AG08395 (cell line): Measurements from ENCODE around the gene WNT16.
A peak's percentile ranks its signal among the peaks of the same experiment; 100 is the strongest.
"Not testable (repeated sequence)": the region's sequence is repeated elsewhere in the genome, so short reads cannot be mapped to it uniquely, and the experiment has no call there.

Source experiments
- DNase-seq: peaks from one replicate; pipeline ENCODE4 v3.0.0; 2012; ENCODE audit warnings: mixed read lengths, low spot score

The WNT16 gene, protein sequence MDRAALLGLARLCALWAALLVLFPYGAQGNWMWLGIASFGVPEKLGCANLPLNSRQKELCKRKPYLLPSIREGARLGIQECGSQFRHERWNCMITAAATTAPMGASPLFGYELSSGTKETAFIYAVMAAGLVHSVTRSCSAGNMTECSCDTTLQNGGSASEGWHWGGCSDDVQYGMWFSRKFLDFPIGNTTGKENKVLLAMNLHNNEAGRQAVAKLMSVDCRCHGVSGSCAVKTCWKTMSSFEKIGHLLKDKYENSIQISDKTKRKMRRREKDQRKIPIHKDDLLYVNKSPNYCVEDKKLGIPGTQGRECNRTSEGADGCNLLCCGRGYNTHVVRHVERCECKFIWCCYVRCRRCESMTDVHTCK

GRCh38 chr7:121328508-121329190 is at the start of gene WNT16:
Gene WNT16 (plus strand): TSS chr7:121329000. CDS start chr7:121329293, 293 bp downstream.
- peak; percentile 61 for DNase-seq

GRCh38 chr7:121279060-121279620 is 49.7 kb upstream of the WNT16 start:
- DNase-seq, result no peak

- DNase-seq, result no peak
Observed at GRCh38 chr7:121279822-121280221, 49.0 kb upstream of the WNT16 start.

DNA sequence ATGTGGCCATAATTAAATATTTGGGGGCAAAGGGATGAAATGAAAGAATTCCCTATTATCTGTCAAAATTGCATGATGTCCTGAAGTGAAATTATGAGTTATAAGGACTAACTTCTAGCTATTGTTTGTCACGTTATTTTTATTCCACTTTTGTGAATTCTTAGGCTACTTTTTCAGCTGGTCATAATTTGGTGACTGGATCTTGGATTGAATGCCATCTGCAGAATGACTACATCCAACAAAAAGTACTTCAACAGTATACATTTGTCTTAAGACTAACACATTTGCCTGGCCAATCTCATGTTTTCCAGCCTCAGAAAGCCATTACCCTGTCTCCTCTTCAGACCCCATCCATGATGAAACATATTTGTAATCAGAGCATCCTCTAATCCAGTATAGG is 48.1 kb upstream of the WNT16 start:
- no peak for DNase-seq

GRCh38 chr7:121282129-121282528 is 46.7 kb upstream of the WNT16 start:
- DNase-seq, result no peak

DNA sequence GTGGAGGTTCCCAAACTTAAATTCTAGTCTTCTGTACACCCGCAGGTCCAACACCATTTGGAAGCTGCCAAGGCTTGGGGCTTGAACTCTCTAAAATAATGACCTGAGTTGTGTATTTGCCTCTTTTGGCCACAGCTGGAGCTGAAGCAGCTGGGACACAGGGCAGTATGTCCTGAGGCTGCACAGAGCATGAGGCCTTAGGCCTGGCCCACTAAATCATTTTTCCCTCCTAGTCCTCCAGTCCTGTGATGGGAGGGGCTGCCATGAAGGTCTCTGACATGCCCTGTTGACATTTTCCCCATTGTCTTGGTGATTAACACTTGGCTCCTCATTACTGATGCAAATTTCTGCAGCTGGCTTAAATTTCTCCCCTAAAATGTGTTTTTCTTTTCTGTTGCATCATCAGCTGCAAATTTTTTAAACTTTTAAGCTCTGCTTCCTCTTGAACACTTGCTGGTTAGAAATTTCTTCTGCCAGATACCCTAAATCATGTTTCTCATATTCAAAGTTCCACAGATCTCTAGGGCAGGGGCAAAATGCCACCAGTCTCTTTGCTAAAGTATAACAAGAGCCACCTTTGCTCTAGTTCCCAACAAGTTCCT is 43.6 kb upstream of the WNT16 start:
- DNase-seq, result no peak

DNA sequence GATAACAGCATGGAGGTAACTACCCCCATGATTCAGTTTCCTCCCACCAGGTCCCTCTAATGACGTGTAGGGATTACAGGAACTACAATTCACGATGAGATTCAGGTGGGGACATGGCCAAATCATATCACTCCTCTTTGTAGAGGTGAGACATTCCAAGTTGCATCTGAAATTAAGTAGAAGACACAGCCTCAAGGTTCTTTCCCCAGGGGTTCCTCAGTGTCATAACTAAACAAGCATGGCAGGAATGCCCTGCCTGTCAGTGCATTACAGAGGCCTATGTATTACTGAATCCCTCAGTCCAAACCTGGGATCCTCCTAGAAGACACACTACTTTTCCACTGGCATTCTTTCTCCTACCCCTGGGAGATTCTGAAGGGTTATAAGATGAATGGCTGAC is 42.6 kb upstream of the WNT16 start:
- no peak for DNase-seq

DNA sequence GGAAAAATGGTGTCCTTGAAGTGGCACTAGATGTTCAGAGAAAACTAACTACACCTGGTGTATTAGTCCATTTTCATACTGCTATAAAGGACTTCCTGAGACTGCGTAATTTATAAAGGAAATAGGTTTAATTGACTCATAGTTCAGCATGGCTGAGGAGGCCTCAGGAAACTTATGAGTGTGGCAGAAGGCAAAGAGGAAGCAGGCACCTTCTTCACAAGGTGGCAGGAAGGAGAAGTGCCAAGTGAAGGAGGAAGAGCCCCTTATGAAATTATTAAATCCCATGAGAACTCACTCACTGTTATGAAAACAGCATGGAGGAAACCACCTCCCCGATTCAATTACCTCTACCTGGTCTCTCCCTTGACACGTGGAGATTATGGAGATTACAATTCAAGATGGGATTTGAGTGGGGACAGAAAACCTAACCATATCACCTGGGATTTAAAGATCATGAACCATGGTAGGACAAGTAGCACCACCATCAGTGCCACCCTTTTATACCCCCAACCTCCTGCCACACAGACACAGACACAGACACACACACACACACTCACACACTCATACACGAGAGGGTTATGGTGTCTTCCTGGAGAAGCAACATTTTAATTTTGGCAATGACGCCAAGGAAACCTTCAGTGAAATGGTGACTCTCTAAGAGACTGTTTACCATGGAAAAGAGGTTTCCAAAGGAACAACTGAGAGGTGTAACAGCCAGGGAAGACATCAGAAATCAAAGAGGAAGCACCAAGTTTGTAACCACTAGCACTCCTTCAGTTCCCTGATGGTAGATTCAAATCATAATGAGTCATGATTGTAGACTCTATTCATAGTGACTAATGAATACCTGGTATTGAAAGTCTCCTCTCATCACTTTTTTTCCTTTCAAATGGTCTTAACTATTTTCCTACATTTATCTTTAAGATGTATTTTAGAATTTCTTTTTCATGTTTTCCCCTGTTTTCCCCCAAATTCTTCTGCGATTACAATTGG is 41.8 kb upstream of the WNT16 start:
- peak; percentile 44 for DNase-seq

DNA sequence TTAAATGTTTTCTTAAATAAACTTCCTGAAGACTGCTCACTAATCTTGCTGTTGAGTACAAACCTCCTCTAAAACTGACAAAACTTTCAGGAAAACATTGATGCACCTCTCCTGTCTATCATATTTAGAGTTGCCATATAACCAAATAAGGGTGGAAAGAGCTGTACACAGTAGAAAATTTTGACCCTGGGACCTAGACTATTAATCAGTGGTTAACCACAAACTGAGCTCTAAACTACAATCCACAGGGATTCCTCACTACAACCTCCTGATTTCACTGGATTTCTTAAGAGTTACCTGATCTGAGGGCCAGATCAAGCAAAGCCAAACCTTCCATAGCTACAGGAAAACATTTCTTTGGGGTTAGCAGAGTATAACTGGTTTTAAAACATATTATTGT is 39.9 kb upstream of the WNT16 start:
- DNase-seq, result peak; percentile 50

DNA sequence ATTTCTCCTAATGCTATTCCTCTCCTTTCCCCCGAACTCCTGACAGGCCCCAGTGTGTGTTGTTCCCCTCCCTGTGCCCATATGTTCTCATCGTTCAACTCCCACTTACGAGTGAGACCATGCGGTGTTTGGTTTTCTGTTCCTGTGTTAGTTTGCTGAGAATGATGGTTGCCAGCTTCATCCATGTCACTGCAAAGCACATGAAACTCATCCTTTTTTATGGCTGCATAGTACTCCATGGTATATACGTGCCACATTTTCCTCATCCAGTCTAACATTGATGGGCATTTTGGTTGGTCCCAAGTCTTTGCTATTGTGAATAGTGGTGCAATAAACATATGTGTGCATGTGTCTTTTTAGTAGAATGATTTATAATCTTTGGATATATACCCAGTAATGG is 38.9 kb upstream of the WNT16 start:
- not testable (repeated sequence) for DNase-seq

GRCh38 chr7:121294448-121294992 is 34.3 kb upstream of the WNT16 start:
- no peak for DNase-seq

- DNase-seq, result no peak
Observed at GRCh38 chr7:121297843-121298242, 31.0 kb upstream of the WNT16 start.

GRCh38 chr7:121298831-121299239 is 30.0 kb upstream of the WNT16 start:
- DNase-seq, result no peak

- no peak for DNase-seq
Observed at GRCh38 chr7:121300685-121301420, 27.9 kb upstream of the WNT16 start.

DNA sequence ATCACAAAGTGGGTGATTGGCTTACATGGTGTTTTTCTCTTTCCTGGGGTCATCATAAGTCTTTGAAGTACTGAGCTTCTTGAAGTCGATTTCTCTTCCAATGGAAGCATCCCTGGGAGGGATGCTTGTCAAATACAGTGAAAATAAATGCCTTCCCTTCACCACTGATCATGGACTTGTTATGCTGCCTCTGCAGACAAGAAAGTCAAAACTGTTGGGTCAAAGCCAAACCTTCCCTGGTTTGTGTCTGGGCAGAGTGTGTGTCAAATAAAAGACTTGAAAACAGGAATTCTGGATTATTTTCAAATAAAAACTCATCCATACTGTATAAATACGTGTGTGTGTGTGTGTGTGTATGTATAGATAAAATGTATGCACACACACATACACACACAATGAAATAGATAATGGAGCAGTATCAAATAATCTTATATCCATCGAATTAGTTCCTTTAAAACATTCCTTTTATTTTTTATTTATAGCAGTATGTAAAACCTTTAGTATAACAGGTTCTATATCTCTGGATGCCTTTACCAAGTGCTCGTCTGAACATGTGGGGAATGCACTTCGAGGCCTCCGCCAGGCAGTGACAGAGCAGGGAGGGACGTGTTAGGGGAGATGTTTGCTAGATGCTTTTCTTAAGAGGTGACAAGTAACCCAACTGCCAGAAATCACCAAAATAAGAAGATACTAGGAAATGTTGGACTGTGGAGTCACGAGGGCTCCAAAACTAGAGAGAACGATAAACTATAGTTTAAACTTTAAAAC is 27.2 kb upstream of the WNT16 start:
- DNase-seq, result no peak

DNA sequence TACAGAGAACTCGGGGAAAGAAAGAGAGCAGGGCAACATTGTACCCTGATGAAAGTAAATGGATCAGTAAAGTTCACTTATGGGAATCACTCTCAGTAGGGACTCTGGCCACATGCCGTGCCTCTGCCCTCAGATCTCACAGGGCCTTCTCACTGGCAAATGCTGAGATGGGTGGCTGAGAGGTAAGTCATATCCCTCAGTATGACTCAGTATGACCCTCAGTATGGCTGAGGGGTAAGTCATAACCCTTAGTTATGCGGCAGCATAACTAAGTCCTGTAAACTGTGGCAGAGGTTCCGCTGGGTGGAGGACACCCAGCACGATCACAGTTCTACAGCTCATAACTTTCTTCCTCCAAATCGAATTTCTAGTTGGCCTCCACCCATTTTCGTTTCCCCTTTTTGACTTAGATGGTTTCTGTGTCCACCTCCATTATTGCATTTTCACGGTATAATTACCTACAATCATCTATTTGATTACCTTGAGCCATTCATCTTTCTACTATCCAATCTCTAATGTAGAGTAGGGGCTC is 26.5 kb upstream of the WNT16 start:
- peak; percentile 59 for DNase-seq

GRCh38 chr7:121303422-121304101 is 25.2 kb upstream of the WNT16 start:
- no peak for DNase-seq

- DNase-seq, result no peak
Observed at GRCh38 chr7:121304102-121304658, 24.6 kb upstream of the WNT16 start.

DNA sequence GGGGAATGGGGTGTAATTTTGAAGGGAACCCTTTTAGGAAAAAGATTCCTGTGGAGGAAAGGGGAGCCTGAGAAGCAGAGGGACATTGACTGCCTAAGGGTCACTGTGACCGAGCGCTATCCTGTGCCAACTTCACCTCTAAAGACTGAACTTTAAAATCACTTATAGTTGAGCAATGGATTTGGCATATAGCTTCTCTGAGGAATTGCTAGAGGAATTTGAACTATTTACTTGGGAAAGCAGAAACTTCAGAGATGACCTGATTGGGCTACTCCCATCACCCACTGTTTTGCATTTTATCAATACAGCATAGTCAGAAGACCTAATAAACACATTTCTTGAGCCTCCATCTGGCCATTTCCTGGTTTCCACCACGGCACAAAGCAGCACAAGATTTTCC is 23.7 kb upstream of the WNT16 start:
- peak; percentile 31 for DNase-seq
